ENCODE results near the gene PROB1. TPM values are rescaled to one million over a fixed set of nuclear protein-coding genes. Genes with fewer than 3 reads are reported as not detected.

PROB1 gene
- total RNA-seq, 1 donor from 2014 or later, result 0.86 TPM

- Histone ChIP-seq H3K27me3 (ENCODE audit: low read depth) (no peaks in the 10 kb centered on the region), H3K9me3 (no peaks in the 10 kb centered on the region), H3K4me1 (peaks cover 41% of the 10 kb centered on the region), H3K36me3 (peaks cover 7% of the 10 kb centered on the region), H3K27ac (peak overlapping the region; percentile 96), H3K4me3 (peak overlapping the region; percentile 83)
- intact Hi-C loops (cut with DNase I), result no loop called here
- DNase-seq (no peak), ATAC-seq (no peak)
- TF ChIP-seq CTCF (IDR thresholded peaks at IDR 0.05), result no peak
These were observed 52.5 kb downstream of the PROB1 start for GRCh38 chr5:139342423-139342723.

- peak within 1 kb of the TSS; percentile 83 for H3K4me3 ChIP-seq
- peak; percentile 99 for DNase-seq
- peak within 1 kb of the TSS; percentile 96 for H3K27ac ChIP-seq
- no peaks in the 10 kb centered on the region for H3K27me3 ChIP-seq (ENCODE audit: low read depth)
- H3K36me3 ChIP-seq, result peaks cover 7% of the 10 kb centered on the region
- TF ChIP-seq CTCF (IDR thresholded peaks at IDR 0.05), result peak; percentile 71
- ATAC-seq, result peak; percentile 98 to 99
- intact Hi-C loops (cut with DNase I), result no loop called here
- no peaks in the 10 kb centered on the region for H3K9me3 ChIP-seq
- peaks cover 40% of the 10 kb centered on the region for H3K4me1 ChIP-seq
These were observed 53.0 kb downstream of the PROB1 start, which contains the start of gene PAIP2 for GRCh38 chr5:139341689-139342422. PAIP2 (plus strand) TSS chr5:139341854; CDS start chr5:139363785, 21,931 bp downstream.

GRCh38 chr5:139341187-139341688, 53.7 kb downstream of the PROB1 start:
- Histone ChIP-seq H3K9me3 (no peaks in the 10 kb centered on the region), H3K4me1 (peaks cover 34% of the 10 kb centered on the region), H3K27me3 (ENCODE audit: low read depth) (no peaks in the 10 kb centered on the region), H3K36me3 (peaks cover 7% of the 10 kb centered on the region), H3K4me3 (peak overlapping the region; percentile 83), H3K27ac (peak overlapping the region; percentile 96)
- no peak for ATAC-seq
- no peak for DNase-seq
- intact Hi-C loops (cut with DNase I), result no loop called here
- TF ChIP-seq CTCF (IDR thresholded peaks at IDR 0.05), result no peak

Other genes starting within 250 kb of the PROB1 start
- 40.6 TPM for gene SIL1, start 196.7 kb downstream of the PROB1 start, total RNA-seq
- 176 TPM for gene MATR3, start 101.4 kb downstream of the PROB1 start, total RNA-seq
- 84.1 TPM for gene PAIP2, start 53.2 kb downstream of the PROB1 start, total RNA-seq
- 1.4 TPM for gene SLC23A1, start 11.8 kb downstream of the PROB1 start, total RNA-seq
- 7.8 TPM for gene MZB1, start 5.2 kb downstream of the PROB1 start, total RNA-seq
- 3.5 TPM for gene SPATA24, start 9.0 kb upstream of the PROB1 start, total RNA-seq
- 10.0 TPM for gene DNAJC18, start 44.4 kb upstream of the PROB1 start, total RNA-seq
- 48.8 TPM for gene ECSCR, start 67.6 kb upstream of the PROB1 start, total RNA-seq
- gene SMIM33, start 75.9 kb upstream of the PROB1 start, total RNA-seq, result not detected
- 120 TPM for gene STING1, start 87.7 kb upstream of the PROB1 start, total RNA-seq
- gene UBE2D2, start 166.2 kb upstream of the PROB1 start, total RNA-seq, result 97.0 TPM